Lower lobe of right lung (tissue), 2 donors: ENCODE measurements around the gene LRP3. TPM values are rescaled to one million over a fixed set of nuclear protein-coding genes. Genes with fewer than 3 reads are reported as not detected.

Source experiments
- ATAC-seq, 2 donors: fragments of 200-7000 bp; cut with Tn5 transposase; one replicate each; pipeline ENCODE4 v1.9.1; 2020 to 2022; ENCODE audit warnings: mild to moderate bottlenecking in 2 of 2, moderate library complexity in 2 of 2
- DNase-seq: peaks from one replicate; pipeline ENCODE4 v3.0.0-alpha.2; 2020
- H3K27ac ChIP-seq: fragments of 200-600 bp; one replicate; pipeline ENCODE4 v1.8.0; 2022
- H3K27me3 ChIP-seq: fragments of 200-600 bp; one replicate; pipeline ENCODE4 v1.8.0; 2022; ENCODE audit warnings: low read depth
- H3K36me3 ChIP-seq: fragments of 200-600 bp; one replicate; pipeline ENCODE4 v1.8.0; 2022; ENCODE audit warnings: mild to moderate bottlenecking
- H3K4me1 ChIP-seq: fragments of 200-600 bp; one replicate; pipeline ENCODE4 v1.8.0; 2022
- H3K4me3 ChIP-seq: fragments of 200-600 bp; one replicate; pipeline ENCODE4 v1.8.0; 2022; ENCODE audit warnings: mild to moderate bottlenecking
- H3K9me3 ChIP-seq: fragments of 200-600 bp; one replicate; pipeline ENCODE4 v1.8.0; 2022
- CTCF ChIP-seq: fragments of 200-600 bp; IDR thresholded peaks from one replicate; pipeline ENCODE4 v1.8.0; 2022; ENCODE audit warnings: antibody characterized with exemption, mild to moderate bottlenecking
- intact Hi-C: fragments of 100-400 bp; cut with DNase I; formaldehyde crosslinking; loops from one replicate; pipeline ENCODE4 v1.11.0; 2022
- total RNA-seq: library from RNA; stranded (reverse); fragmentation: NEBNext Ultra II Directional; extraction: Animal tissue kit (Norgen Biotek cat#: 25700); gene quantifications from one replicate; pipeline ENCODE4 v1.2.1, GENCODE V29; 2021
- donor health status: DM: no; HTN: yes; CAD: no; lungs with severe emphysema.

LRP3 gene
- total RNA-seq, 1 donor from 2014 or later, result 13.8 TPM

GRCh38 chr19:33227870-33228599 lies 33.9 kb downstream of the LRP3 start:
- ATAC-seq, result no peak
- Histone ChIP-seq H3K4me3 (no peak overlapping the region), H3K27me3 (peaks cover 36% of the 10 kb centered on the region), H3K9me3 (peaks cover 13% of the 10 kb centered on the region), H3K36me3 (no peaks in the 10 kb centered on the region), H3K27ac (no peak overlapping the region), H3K4me1 (peaks cover 5% of the 10 kb centered on the region)
- no peak for DNase-seq
- TF ChIP-seq CTCF, result no peak
- intact Hi-C loops, result no loop called here

GRCh38 chr19:33229962-33230361 lies 35.8 kb downstream of the LRP3 start:
- no peak for ATAC-seq
- peaks cover 5% of the 10 kb centered on the region for H3K4me1 ChIP-seq
- H3K9me3 ChIP-seq, result peaks cover 13% of the 10 kb centered on the region
- H3K27ac ChIP-seq, result no peak overlapping the region
- intact Hi-C loops, result no loop called here
- no peak for DNase-seq
- no peaks in the 10 kb centered on the region for H3K36me3 ChIP-seq
- no peak for TF ChIP-seq CTCF
- peaks cover 30% of the 10 kb centered on the region for H3K27me3 ChIP-seq
- H3K4me3 ChIP-seq, result no peak overlapping the region

GRCh38 chr19:33231511-33231910 lies 37.4 kb downstream of the LRP3 start:
- no peaks in the 10 kb centered on the region for H3K4me1 ChIP-seq
- no peak overlapping the region for H3K4me3 ChIP-seq
- ATAC-seq (no peak), DNase-seq (no peak)
- peaks cover 13% of the 10 kb centered on the region for H3K9me3 ChIP-seq
- intact Hi-C loops, result no loop called here
- no peak overlapping the region for H3K27ac ChIP-seq
- no peaks in the 10 kb centered on the region for H3K36me3 ChIP-seq
- no peak for TF ChIP-seq CTCF
- peaks cover 22% of the 10 kb centered on the region for H3K27me3 ChIP-seq

GRCh38 chr19:33232656-33233055 lies 38.5 kb downstream of the LRP3 start:
- H3K27me3 ChIP-seq, result peaks cover 10% of the 10 kb centered on the region
- no peak overlapping the region for H3K4me3 ChIP-seq
- intact Hi-C loops, result no loop called here
- H3K36me3 ChIP-seq, result no peaks in the 10 kb centered on the region
- no peaks in the 10 kb centered on the region for H3K4me1 ChIP-seq
- no peak for ATAC-seq
- H3K27ac ChIP-seq, result no peak overlapping the region
- H3K9me3 ChIP-seq, result peaks cover 13% of the 10 kb centered on the region
- no peak for TF ChIP-seq CTCF
- DNase-seq, result no peak

- DNase-seq (no peak), ATAC-seq (no peak)
- Histone ChIP-seq H3K4me1 (no peaks in the 10 kb centered on the region), H3K27me3 (peaks cover 10% of the 10 kb centered on the region), H3K27ac (no peak overlapping the region), H3K4me3 (no peak overlapping the region), H3K36me3 (no peaks in the 10 kb centered on the region), H3K9me3 (peaks cover 7% of the 10 kb centered on the region)
- TF ChIP-seq CTCF, result no peak
- intact Hi-C loops, result no loop called here
These were observed 39.1 kb downstream of the LRP3 start for GRCh38 chr19:33233056-33233873.
